GM21737 (cell line): ENCODE results near the gene HDAC4.
"Not testable (repeated sequence)": the region's sequence is repeated elsewhere in the genome, so short reads cannot be mapped to it uniquely, and the experiment has no call there.

ENCODE experiments used
- ATAC-seq: cut with Tn5 transposase; IDR thresholded peaks from one replicate; pipeline ENCODE4 v1.9.1; 2021; ENCODE audit warnings: mild to moderate bottlenecking, moderate library complexity; ENCODE audit not compliant: unreplicated experiment

The HDAC4 gene

DNA sequence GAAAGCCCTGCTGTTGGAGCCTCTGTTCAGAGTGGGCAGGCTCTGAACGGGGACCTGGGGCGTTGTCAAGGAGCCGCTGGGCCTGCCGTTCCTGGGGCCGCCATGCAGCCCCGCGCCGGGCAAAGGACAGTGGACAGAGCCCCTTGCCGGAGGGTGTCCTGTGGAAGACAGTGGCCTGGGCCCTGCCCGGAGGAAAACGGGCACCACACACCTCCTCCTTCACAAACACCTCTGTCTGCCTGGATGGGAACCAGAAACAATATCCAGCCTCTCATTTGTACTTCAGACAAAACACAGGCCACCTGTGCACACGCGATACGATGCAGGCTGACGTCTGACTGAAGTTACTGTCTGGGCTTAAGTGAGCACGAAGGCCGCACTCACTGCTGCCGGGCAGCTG, 319.2 kb downstream of the HDAC4 start:
- ATAC-seq: no peak

DNA sequence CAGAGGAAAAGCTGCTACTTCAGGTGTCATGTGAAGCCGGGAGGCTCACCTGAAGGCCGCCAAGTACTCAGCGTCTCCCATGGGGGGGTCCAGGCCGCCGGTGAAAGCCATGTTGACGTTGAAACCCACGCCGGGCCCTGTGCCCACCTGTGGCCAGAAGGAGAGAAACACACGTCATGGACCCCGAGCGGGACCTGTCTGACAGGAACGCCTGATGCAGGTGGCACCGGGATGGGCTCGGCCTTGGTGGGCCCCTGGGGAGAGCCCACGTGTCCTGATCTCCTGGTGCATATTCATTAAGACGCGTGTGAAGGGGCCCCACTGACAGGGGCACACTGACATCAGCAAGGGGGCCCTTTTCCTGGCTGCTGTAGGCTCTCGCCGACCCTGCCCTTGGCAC, 319.8 kb downstream of the HDAC4 start:
- no peak for ATAC-seq

DNA sequence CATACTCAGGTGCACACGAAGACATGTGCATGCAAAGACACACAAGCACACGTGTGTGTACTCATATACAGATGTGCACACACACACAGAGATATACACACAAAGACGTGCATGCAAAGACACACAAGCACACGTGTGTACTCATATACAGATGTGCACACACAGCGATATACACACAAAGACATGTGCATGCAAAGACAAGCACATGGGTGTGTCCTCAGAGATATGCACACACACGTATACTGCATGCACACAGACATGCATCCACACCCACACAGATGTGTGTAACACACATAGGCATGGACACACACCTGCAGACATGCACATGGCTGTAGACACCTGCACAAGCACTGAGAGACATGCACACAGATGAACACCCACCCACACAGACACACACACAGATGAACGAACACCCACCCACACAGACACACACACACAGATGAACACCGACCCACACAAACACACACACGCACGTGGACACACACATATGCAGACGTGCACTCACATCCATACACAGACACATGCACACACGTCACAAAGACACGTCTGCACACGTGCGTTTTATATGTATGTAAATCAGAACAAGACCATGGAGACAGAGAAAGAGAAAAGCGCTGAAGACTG, 321.0 kb downstream of the HDAC4 start:
- ATAC-seq: no peak

DNA sequence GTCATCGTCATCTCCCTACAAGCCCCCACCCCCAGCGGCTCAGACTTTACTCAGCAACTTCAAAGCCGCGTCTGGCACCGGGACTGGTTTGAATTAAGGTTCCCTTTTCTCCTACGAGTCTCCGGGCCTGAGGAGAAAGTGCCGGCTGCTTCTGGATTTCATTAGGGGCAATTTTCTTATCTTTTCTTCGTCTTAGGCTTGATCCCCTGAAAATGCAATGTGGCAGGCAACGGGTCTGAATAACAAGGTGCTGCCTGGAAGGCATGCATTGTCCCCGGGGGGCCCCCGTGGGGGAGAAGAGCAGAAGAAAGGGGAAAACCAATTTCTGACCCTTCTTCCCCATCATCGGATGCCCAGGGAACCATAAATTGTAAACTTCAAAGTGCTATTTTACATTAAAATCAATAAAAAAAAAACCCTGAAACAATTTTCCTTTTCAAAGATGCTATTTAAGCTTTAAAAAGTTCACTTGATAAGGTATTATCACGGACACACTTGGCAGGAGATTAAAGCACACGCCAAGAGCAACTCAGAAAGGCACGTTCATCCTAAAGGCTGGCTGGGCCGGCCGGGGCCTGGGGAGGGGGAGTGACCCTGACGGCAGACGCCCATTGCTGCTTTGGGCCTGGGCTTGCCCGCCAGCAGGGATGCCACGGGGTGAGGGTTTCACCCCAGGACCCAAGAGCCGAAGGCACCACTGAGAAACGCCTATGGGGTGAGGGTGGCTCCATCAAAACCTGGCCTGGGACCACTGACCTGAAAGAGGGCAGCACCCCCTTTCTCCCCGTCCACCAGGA, 322.5 kb downstream of the HDAC4 start:
- no peak for ATAC-seq

DNA sequence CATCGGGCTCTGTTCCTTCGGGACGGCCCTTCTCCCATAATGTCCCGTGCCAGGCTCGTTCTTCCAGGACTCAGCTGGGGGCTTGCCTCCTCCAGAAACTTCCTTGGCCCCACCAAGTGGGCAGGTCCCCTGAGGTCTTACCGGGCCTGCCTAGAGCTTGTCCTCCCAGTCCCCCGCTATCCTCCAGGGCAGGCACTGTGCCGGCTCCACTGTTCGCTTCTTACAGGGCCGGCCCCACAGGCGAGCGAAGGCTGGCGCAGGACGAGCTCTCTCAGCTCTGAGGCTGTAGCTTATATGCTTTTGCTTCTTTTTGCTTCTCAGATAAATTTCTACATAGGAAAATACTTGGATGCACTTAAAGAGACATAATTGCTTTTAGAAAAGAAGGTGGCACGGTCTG, 323.6 kb downstream of the HDAC4 start:
- no peak for ATAC-seq

DNA sequence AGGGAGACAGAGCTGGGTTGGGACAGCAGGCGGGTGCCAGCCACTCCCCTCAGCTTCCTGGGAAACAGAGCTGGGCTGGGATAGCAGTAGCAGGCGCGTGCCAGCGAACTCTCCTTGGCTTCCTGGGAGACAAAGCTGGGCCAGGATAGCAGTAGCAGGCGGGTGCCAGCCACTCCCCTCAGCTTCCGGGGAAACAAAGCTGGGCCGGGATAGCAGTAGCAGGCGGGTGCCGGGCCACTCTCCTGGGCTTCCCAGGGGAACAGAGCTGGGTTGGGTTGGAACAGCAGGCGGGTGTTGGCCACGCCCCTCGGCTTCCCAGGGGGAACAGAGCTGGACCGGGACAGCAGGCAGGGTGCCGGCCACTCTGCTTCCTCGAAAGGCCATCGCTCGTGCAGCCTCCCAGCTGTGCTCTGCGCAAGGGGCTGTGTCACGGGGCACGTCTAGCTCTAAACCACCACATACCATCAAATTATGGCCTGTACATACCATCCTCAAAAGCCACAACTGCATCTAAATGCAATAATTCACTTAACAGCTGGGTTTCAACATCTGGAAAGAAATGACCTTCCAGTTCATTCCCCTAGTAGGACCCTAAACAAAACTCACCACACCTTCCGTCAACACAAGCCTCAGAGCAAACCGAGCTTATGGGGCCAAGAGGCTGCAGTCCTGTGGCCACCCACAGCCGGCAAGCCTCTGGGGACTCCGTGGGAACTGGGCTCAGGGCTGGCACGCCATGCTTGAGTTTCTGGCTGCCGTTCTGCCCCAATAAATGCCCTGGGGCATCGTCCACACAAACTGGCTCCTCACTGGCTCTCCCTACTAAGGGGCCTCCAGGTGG, 324.7 kb downstream of the HDAC4 start:
- no peak for ATAC-seq

DNA sequence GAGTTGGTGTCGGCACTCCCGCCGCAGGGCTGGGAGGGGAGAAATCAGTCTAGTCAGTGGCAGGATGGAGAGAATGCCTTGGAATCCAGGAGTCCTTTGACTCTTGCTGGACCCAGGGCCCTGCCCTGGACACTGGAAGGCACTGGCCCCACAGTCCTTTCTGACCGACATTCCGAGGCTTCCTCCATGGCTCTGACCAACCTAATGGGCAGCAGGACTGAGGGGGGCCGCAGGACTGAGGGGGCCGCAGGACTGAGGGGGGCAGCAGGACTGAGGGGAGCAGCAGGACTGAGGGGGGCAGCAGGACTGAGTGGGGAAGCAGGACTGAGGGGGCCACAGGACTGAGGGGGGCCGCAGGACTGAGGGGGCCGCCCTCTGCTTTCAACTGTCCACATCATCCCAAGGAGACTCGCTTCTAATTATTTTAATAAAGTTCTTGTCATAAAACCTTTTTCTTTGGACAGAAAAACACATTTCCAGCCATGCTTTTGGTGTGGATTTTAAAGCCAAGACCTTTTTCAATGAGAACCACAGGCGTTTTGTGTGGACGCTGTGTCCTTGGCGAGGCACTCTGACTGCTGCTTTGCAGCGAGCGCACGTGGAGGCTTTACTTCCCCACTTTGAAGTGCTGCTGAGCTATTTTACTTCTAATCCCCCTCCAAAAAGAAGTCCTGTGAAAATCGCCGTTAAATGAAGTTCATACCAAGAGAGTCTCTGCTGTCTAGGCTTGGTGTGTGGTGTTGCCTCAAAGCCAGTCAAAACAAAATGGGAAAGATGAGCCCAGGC, 326.9 kb downstream of the HDAC4 start:
- ATAC-seq: no peak

DNA sequence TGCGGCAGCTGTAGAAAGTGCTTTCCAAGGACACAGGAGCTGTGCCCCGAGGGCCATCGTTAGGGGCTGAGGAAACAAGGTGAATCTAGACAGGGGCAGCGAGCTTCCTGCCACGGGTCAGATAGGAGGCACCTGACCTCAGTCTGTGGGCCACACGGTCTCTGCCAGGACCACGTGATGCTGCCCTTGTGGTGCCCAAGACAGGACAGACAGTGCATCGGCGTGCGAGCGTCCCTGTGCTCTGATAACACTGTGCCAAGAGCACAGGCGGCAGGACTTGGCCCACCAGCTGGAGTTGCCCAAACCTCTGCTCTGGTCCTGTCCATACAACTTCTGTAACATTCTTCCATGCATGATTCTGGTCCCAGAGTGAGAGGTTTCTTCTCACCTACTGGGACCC, 327.6 kb downstream of the HDAC4 start:
- no peak for ATAC-seq

DNA sequence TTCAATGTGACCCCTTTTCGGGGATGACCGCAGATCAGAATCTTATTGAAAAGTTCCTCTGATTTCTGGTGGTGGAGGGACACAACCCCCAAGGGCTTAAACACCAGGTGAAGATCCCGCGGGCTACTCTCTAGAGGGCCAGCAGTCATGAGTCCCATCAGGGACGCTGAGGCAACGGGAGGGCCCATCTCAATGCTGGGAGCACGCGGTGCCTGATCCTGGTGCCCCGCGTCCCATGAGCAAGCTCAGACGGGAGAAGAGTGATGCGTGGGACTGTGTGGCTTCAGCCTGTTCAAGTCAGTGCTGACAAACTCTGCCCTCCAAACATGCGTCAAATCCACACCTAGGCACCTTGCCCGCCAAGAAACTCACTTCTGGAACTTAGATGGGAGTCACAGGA, 328.0 kb downstream of the HDAC4 start:
- no peak for ATAC-seq

DNA sequence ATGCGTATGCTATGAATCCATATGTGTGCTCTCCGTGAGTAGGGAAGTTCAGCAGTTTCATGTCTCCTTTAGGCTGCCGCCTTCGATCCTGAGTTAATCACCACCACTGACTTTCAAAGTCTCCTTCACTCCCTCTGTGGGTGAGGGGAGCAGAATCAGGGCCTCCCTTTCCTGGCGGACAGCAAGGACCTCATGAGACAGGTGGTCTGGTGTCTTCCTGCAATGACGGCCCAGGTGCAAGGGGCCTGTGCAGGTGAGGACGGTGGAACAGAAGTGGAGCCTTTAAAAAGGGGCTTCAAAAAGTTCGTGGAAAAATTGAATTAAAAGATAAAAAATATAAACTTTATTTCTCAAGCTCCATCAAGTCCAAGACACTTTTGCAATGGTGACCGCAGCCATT, 330.4 kb downstream of the HDAC4 start:
- no peak for ATAC-seq

DNA sequence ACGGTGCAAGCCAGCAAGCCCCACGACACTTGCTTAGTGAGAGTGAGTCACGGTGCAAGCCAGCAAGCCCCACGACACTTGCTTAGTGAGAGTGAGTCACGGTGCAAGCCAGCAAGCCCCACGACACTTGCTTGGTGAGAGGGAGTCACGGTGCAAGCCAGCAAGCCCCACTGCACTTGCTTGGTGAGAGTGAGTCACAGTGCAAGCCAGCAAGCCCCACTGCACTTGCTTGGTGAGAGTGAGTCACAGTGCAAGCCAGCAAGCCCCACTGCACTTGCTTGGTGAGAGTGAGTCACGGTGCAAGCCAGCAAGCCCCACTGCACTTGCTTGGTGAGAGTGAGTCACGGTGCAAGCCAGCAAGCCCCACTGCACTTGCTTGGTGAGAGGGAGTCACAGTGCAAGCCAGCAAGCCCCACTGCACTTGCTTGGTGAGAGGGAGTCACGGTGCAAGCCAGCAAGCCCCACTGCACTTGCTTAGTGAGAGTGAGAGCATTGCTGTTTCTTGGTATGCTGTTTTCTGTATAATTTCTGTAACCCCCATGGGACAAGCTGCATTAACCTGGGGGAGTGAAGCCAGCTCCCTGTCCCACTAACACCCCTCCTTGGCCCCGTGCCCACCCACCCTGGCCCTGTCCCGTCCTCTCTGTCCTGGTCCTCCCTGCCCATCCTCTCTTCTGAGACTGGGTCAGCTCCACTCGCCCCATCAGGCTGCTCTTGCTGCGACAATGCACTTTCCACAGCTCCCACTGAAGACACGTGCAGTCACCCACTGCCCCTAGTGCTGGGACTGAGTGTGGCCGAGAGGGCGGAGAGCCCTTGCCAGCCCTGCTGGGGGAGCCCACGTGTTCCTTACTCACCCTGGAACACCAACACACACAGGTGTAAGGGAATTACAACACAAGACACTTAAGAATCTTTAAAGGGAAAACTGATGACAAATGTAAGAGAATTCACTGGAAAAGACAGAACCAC, 331.2 kb downstream of the HDAC4 start:
- ATAC-seq: not testable (repeated sequence)

DNA sequence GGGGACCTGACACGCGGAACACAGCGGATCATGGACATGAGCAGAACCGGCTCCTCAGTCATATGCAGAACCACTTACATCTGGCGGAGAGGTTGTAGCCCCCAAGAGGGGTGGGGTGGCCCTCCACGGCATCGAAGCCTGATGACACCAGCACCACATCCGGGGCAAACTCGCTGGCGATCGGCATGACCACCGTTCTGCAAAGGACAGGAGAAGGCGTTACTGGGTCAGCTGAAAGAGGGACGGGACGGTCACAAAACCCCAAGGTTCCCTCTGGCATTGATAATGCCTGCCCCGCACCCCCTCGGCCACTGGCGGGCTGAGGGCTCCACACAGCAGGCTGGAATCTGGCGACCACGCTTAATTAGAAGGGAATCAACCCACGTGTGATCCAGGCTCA, 332.4 kb downstream of the HDAC4 start:
- no peak for ATAC-seq

DNA sequence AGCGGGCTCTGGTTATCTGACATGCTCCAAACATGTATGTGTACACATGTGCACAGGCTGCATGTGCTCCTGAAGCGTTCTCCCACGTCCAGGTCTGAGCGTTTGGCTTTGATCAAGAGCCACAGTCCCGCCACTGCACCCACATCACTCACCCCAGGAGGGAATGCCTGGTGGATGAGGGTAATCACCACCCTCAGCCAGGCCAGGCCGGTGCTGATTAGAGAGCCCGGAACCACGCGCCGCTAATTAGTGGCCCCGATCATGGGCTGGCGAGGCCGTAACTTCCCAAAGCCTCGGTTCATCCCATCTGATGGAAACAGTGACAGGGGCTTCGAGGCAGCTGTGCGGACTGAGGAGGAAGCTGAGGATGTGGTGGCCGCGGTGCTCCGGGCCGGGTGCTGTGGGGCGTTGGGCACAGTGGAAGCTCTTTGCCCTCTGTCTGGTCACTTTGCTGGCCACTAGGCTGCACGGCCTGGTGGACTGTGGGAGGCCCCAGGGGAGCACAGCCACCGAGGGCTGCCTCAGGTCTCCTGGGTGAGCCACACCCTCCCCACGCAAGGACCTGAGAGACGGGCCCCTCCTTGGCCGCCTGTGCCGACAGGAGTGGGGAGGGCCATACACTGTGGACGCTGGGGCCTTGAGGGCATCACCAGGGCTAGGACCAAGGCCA, 333.5 kb downstream of the HDAC4 start:
- no peak for ATAC-seq

DNA sequence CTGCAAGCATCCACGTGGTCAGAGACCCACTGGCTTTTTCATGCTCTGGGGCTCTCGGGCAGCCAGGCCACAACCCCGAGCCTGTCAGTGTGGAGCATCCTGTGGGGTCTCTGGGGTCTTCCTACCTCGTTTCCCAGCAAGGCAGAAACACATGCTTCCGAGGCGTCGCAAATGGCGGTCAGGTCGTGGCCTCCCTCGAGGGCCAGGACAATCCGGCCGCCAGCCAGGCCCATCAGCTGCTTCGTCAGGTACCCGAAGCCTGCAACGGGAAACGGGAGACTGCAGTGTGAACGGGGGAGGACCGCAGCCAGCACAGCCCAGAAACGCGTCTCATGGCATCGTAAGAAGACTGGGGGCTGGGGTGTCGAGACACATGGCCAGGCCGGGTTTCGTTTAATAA, 334.2 kb downstream of the HDAC4 start:
- ATAC-seq: no peak

DNA sequence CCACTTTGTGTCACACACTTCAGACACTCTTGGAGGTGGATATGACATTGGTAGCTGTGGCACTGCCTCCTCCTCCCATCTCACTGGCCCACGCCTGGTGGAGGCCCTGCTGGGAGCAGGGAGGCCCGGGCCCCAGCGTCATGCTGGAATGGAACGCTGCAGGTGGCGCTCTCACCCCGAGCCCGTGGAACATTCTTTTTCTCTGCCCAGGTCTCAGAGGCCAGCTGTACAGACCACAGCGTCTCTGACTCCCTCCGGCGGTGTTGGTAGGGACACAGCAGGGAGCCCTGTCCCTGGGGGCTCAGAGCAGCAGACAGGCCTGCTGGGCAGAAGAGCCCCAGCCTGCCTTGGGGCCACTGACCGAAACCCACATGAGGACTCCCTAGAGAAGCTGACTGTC, 334.9 kb downstream of the HDAC4 start:
- ATAC-seq: no peak

DNA sequence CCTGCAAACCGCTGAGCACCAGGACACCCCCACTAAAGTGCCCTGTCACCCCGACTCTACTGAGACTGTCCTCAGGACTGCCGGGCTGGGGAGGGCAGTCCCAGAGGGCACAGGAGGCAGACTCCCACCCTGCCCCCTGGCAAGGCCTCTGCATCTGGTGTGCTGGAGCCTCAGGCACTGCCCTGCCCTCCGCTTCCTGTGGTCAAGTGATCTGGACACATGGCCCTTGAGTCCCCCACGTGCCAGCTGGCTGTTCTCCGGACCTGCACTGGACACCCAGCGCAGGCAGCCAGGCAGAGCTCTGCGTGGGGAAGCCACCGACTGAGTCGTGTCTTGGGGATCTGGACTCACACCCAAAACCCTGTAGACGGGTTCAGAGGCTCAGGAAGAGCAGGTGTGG, 335.3 kb downstream of the HDAC4 start:
- no peak for ATAC-seq

DNA sequence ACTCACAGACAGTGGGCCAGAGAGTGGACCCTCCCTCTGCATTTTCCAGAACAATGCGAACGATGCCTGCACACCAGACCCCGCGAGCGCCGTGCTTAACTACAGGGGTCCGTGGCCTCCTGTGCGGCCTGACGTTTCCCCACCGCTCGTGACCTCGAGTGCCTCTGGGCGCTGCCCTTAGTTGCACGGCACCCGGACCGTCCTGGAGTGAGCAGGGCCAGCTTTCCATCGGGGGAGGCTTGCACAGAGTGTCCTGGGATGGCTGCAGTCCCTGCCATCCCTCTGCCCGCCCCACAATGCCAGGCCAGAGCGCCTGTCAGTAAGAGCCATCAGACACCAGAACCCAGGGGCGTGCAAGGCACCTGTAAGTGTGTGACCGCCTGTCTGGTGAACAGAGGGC, 335.9 kb downstream of the HDAC4 start:
- ATAC-seq: no peak

DNA sequence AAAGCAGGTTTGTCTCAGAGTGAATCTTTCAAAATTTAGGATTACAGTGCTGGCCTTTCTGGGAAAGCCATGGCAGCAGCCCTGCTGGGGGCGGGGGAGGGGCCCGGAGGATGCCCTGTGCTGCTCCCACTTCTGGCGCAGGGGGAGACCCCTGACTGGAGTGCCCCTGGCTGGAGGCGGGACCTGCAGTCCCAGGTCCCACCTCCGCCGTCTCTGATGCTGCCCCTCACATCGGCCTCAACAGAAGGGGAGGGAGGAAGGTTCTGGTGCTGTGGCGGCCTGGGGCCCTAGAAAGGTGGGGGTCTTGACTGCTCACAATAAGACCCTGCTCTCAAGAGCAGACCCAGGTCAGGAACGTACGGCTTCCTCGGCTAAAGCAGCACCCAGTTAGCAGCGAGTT, 336.6 kb downstream of the HDAC4 start:
- no peak for ATAC-seq

DNA sequence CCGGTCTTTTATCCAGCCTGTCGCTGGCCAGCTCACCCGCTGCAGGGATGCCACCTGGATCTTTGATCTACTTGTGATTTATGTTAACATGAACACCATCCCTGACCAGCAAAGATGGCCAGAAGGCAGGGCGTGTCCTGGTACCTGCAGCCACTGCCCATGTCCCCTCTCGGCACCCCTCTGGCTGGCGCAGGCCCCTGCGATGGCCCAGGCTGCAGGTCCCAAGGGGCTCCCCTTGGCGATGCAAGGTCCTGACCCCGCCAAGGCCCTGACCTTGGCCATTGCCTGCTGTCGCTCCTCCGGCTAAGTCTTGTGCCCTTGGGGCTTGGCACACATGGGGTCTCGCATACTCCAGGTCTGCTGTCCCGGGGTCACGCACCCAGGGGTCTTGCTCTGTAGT, 338.1 kb downstream of the HDAC4 start:
- no peak for ATAC-seq
